Activated CD4-positive, alpha-beta T cell treated with anti-CD3 and anti-CD28 coated beads for 36 hours (primary cell): ENCODE measurements around the gene KRT36. TPM values are rescaled to one million over a fixed set of nuclear protein-coding genes. Genes with fewer than 3 reads are reported as not detected.

Source experiments
- ATAC-seq: fragments of 200-7000 bp; cut with Tn5 transposase; one replicate; pipeline ENCODE4 v1.10.0; 2021; ENCODE audit warnings: mild to moderate bottlenecking, moderate library complexity
- CTCF ChIA-PET: fragments of 350-600 bp; sonication (Branson Sonifier 250); formaldehyde crosslinking; loops from one replicate; lab custom pipeline; 2021; ENCODE audit warnings: antibody characterized with exemption; lab: Charles Lee
- POLR2A ChIA-PET: fragments of 350-600 bp; sonication (Branson Sonifier 250); formaldehyde crosslinking; loops from one replicate; lab custom pipeline; 2021; ENCODE audit warnings: antibody characterized with exemption, inconsistent platforms; lab: Charles Lee
- DNase-seq: peaks from one replicate; pipeline ENCODE4 v3.0.0-alpha.2; 2020
- H3K27ac Mint-ChIP-seq: one replicate; pipeline ENCODE4 v1.8.0; 2021; ENCODE audit warnings: mixed read lengths
- H3K27me3 Mint-ChIP-seq: one replicate; pipeline ENCODE4 v1.8.0; 2021; ENCODE audit warnings: mixed read lengths
- H3K36me3 Mint-ChIP-seq: one replicate; pipeline ENCODE4 v1.8.0; 2021; ENCODE audit warnings: low read depth, mixed read lengths
- H3K4me1 Mint-ChIP-seq: one replicate; pipeline ENCODE4 v1.8.0; 2021; ENCODE audit warnings: mixed read lengths
- H3K4me3 Mint-ChIP-seq: one replicate; pipeline ENCODE4 v1.8.0; 2021; ENCODE audit warnings: mild to moderate bottlenecking, moderate library complexity, mixed read lengths
- H3K9me3 Mint-ChIP-seq: one replicate; pipeline ENCODE4 v1.8.0; 2021; ENCODE audit warnings: low read depth, mixed read lengths
- intact Hi-C, 2 experiments: fragments of 100-400 bp; cut with DNase I in 1 of 2; cut with micrococcal nuclease in 1 of 2; formaldehyde crosslinking; loops; one replicate each; pipeline versions ENCODE4 v1.14.2 to v1.15.1; 2022 to 2024; cut with DNase I, micrococcal nuclease
- total RNA-seq, 2 experiments: library from RNA; stranded (reverse); gene quantifications; one replicate each; pipeline ENCODE4 v1.2.3, GENCODE V29; 2021

KRT36 gene
- total RNA-seq, 2 experiments from 2014 or later = not detected

- CTCF ChIA-PET = no interaction called here
- no peak for ATAC-seq
- Mint-ChIP-seq H3K27ac (no peak within 1 kb of the TSS), H3K36me3 (no peaks in the 10 kb centered on the region), H3K4me3 (no peak within 1 kb of the TSS), H3K9me3 (no peaks in the 10 kb centered on the region), H3K4me1 (no peaks in the 10 kb centered on the region), H3K27me3 (peaks cover 2% of the 10 kb centered on the region)
- POLR2A ChIA-PET = no interaction called here
- intact Hi-C loops = no loop called here
- DNase-seq = no peak
Measured at GRCh38 chr17:41466988-41467387, 22.7 kb downstream of the KRT36 start, which contains the start of gene KRT32. Gene KRT32 (minus strand): TSS chr17:41467386. CDS start chr17:41467325, 61 bp downstream.

- peak; percentile 16 for ATAC-seq
- H3K4me1 Mint-ChIP-seq = no peaks in the 10 kb centered on the region
- ChIA-PET POLR2A (no interaction called here), CTCF (no interaction called here)
- no peaks in the 10 kb centered on the region for H3K9me3 Mint-ChIP-seq
- H3K27ac Mint-ChIP-seq = no peak overlapping the region
- no peaks in the 10 kb centered on the region for H3K27me3 Mint-ChIP-seq
- no peaks in the 10 kb centered on the region for H3K36me3 Mint-ChIP-seq
- intact Hi-C loops = no loop called here
- DNase-seq = no peak
- no peak overlapping the region for H3K4me3 Mint-ChIP-seq
Measured at GRCh38 chr17:41464682-41465081, 25.0 kb downstream of the KRT36 start.

- Mint-ChIP-seq H3K4me1 (no peaks in the 10 kb centered on the region), H3K9me3 (no peaks in the 10 kb centered on the region), H3K36me3 (no peaks in the 10 kb centered on the region), H3K4me3 (no peak overlapping the region), H3K27ac (no peak overlapping the region), H3K27me3 (no peaks in the 10 kb centered on the region)
- DNase-seq (no peak), ATAC-seq (no peak)
- intact Hi-C loops = no loop called here
- CTCF ChIA-PET = no interaction called here
- POLR2A ChIA-PET = no interaction called here
Measured at GRCh38 chr17:41464173-41464572, 25.5 kb downstream of the KRT36 start.

GRCh38 chr17:41463746-41464145 is 26.0 kb downstream of the KRT36 start:
- intact Hi-C loops = no loop called here
- Mint-ChIP-seq H3K9me3 (no peaks in the 10 kb centered on the region), H3K27me3 (no peaks in the 10 kb centered on the region), H3K4me1 (no peaks in the 10 kb centered on the region), H3K36me3 (no peaks in the 10 kb centered on the region), H3K27ac (no peak overlapping the region), H3K4me3 (no peak overlapping the region)
- CTCF ChIA-PET = no interaction called here
- DNase-seq (no peak), ATAC-seq (no peak)
- POLR2A ChIA-PET = no interaction called here

GRCh38 chr17:41462705-41463104 is 27.0 kb downstream of the KRT36 start:
- Mint-ChIP-seq H3K36me3 (no peaks in the 10 kb centered on the region), H3K27ac (no peak overlapping the region), H3K4me3 (no peak overlapping the region), H3K27me3 (no peaks in the 10 kb centered on the region), H3K9me3 (no peaks in the 10 kb centered on the region), H3K4me1 (no peaks in the 10 kb centered on the region)
- ChIA-PET CTCF (no interaction called here), POLR2A (no interaction called here)
- no peak for ATAC-seq
- intact Hi-C loops = no loop called here
- no peak for DNase-seq

GRCh38 chr17:41457676-41458075 is 32.0 kb downstream of the KRT36 start:
- Mint-ChIP-seq H3K9me3 (no peaks in the 10 kb centered on the region), H3K4me3 (no peak overlapping the region), H3K36me3 (no peaks in the 10 kb centered on the region), H3K27ac (no peak overlapping the region), H3K4me1 (no peaks in the 10 kb centered on the region), H3K27me3 (no peaks in the 10 kb centered on the region)
- DNase-seq (no peak), ATAC-seq (no peak)
- intact Hi-C loops = no loop called here
- ChIA-PET POLR2A (no interaction called here), CTCF (interaction anchor here (1.3 kb wide), 1 partner anchor 9 kb away, joined by 7 read pairs; no protein-coding TSS in a partner anchor)

GRCh38 chr17:41456204-41456603 is 33.5 kb downstream of the KRT36 start:
- Mint-ChIP-seq H3K4me3 (no peak overlapping the region), H3K27ac (no peak overlapping the region), H3K9me3 (no peaks in the 10 kb centered on the region), H3K27me3 (no peaks in the 10 kb centered on the region), H3K4me1 (no peaks in the 10 kb centered on the region), H3K36me3 (no peaks in the 10 kb centered on the region)
- ATAC-seq = no peak
- CTCF ChIA-PET = no interaction called here
- no peak for DNase-seq
- POLR2A ChIA-PET = no interaction called here
- intact Hi-C loops = no loop called here

GRCh38 chr17:41455236-41455635 is 34.5 kb downstream of the KRT36 start:
- intact Hi-C loops = no loop called here
- ATAC-seq = no peak
- Mint-ChIP-seq H3K4me1 (no peaks in the 10 kb centered on the region), H3K27ac (no peak overlapping the region), H3K9me3 (no peaks in the 10 kb centered on the region), H3K4me3 (no peak overlapping the region), H3K36me3 (no peaks in the 10 kb centered on the region), H3K27me3 (no peaks in the 10 kb centered on the region)
- DNase-seq = no peak
- ChIA-PET POLR2A (no interaction called here), CTCF (no interaction called here)

- H3K27me3 Mint-ChIP-seq = no peaks in the 10 kb centered on the region
- no peaks in the 10 kb centered on the region for H3K36me3 Mint-ChIP-seq
- H3K4me1 Mint-ChIP-seq = no peaks in the 10 kb centered on the region
- ChIA-PET CTCF (interaction anchor here (0.7 kb wide), 1 partner anchor 201 kb away, joined by 3 read pairs; no protein-coding TSS in a partner anchor), POLR2A (no interaction called here)
- no peak overlapping the region for H3K4me3 Mint-ChIP-seq
- DNase-seq (no peak), ATAC-seq (no peak)
- intact Hi-C loops = no loop called here
- H3K9me3 Mint-ChIP-seq = no peaks in the 10 kb centered on the region
- H3K27ac Mint-ChIP-seq = no peak overlapping the region
Measured at GRCh38 chr17:41453066-41453465, 36.6 kb downstream of the KRT36 start.

- Mint-ChIP-seq H3K9me3 (no peaks in the 10 kb centered on the region), H3K27me3 (no peaks in the 10 kb centered on the region), H3K4me1 (no peaks in the 10 kb centered on the region), H3K4me3 (no peak overlapping the region), H3K36me3 (no peaks in the 10 kb centered on the region), H3K27ac (no peak overlapping the region)
- intact Hi-C loops = no loop called here
- no peak for ATAC-seq
- CTCF ChIA-PET = interaction anchor here (0.9 to 1.0 kb wide), 2 partner anchors 9 to 22 kb away, joined by 3 to 4 read pairs; no protein-coding TSS in a partner anchor
- DNase-seq = no peak
- POLR2A ChIA-PET = no interaction called here
Measured at GRCh38 chr17:41452281-41452680, 37.4 kb downstream of the KRT36 start.

- intact Hi-C loops = no loop called here
- H3K27me3 Mint-ChIP-seq = no peaks in the 10 kb centered on the region
- ATAC-seq (no peak), DNase-seq (no peak)
- H3K4me1 Mint-ChIP-seq = no peaks in the 10 kb centered on the region
- ChIA-PET POLR2A (no interaction called here), CTCF (interaction anchor here (0.7 to 1.0 kb wide), 2 partner anchors 24 to 201 kb away, joined by 4 read pairs; no protein-coding TSS in a partner anchor)
- no peaks in the 10 kb centered on the region for H3K9me3 Mint-ChIP-seq
- H3K36me3 Mint-ChIP-seq = no peaks in the 10 kb centered on the region
- no peak overlapping the region for H3K27ac Mint-ChIP-seq
- no peak overlapping the region for H3K4me3 Mint-ChIP-seq
Measured at GRCh38 chr17:41451154-41451728, 38.5 kb downstream of the KRT36 start.

- no peaks in the 10 kb centered on the region for H3K36me3 Mint-ChIP-seq
- no peaks in the 10 kb centered on the region for H3K9me3 Mint-ChIP-seq
- ATAC-seq (no peak), DNase-seq (no peak)
- no peaks in the 10 kb centered on the region for H3K4me1 Mint-ChIP-seq
- H3K4me3 Mint-ChIP-seq = no peak overlapping the region
- POLR2A ChIA-PET = no interaction called here
- intact Hi-C loops = no loop called here
- CTCF ChIA-PET = interaction anchor here (0.6 to 1.2 kb wide), 2 partner anchors 9 to 959 kb away, joined by 3 to 7 read pairs; no protein-coding TSS in a partner anchor
- H3K27ac Mint-ChIP-seq = no peak overlapping the region
- H3K27me3 Mint-ChIP-seq = peaks cover 2% of the 10 kb centered on the region
Measured at GRCh38 chr17:41449008-41449407, 40.7 kb downstream of the KRT36 start.
